HepG2 (cell line): ENCODE results near the gene SSH3. TPM values are rescaled to one million over a fixed set of nuclear protein-coding genes. Genes with fewer than 3 reads are reported as not detected.
A peak's percentile ranks its signal among the peaks of the same experiment; 100 is the strongest.

Experiments used
- HMG20A ChIP-seq: IDR thresholded peaks from 2 replicates; pipeline ENCODE4 v1.6.1; 2016; ENCODE audit warnings: borderline replicate concordance
- HNRNPK ChIP-seq: fragments of 200-400 bp; formaldehyde crosslinking; IDR thresholded peaks from 2 replicates; pipeline ENCODE4 v1.6.1; 2018; ENCODE audit warnings: low read length, low read depth, moderate library complexity, mild to moderate bottlenecking; ENCODE audit not compliant: poor library complexity, severe bottlenecking
- MEF2D ChIP-seq: sonication (generic); formaldehyde crosslinking; IDR thresholded peaks from 2 replicates; pipeline ENCODE4 v1.5.1; 2020; ENCODE audit warnings: mild to moderate bottlenecking, missing genetic modification reagents
- NCOA1 ChIP-seq: sonication (generic); formaldehyde crosslinking; IDR thresholded peaks from 2 replicates; pipeline ENCODE4 v1.9.0; 2021; ENCODE audit warnings: missing genetic modification reagents
- NR1H2 ChIP-seq: sonication (generic); formaldehyde crosslinking; IDR thresholded peaks from 2 replicates; pipeline ENCODE4 v1.8.1; 2022; ENCODE audit warnings: low read depth, missing genetic modification reagents, borderline replicate concordance
- NR2F6 ChIP-seq, 2 experiments: IDR thresholded peaks; 2 replicates each; pipeline ENCODE4 v1.6.1; 2016; ENCODE audit warnings: antibody characterized with exemption in 1 of 2, mild to moderate bottlenecking in 1 of 2
- RXRB ChIP-seq: IDR thresholded peaks from 2 replicates; pipeline ENCODE4 v1.6.1; 2016; ENCODE audit warnings: borderline replicate concordance, missing genetic modification reagents, missing compliant biosample characterization
- ZNF225 ChIP-seq: sonication (generic); formaldehyde crosslinking; IDR thresholded peaks from 2 replicates; pipeline ENCODE4 v1.4.0; 2020; ENCODE audit warnings: mild to moderate bottlenecking, missing genetic modification reagents
- ZNF256 ChIP-seq: sonication (generic); formaldehyde crosslinking; conservative IDR thresholded peaks from 2 replicates; pipeline ENCODE4 v1.4.0; 2020; ENCODE audit warnings: missing genetic modification reagents
- ZNF335 ChIP-seq: sonication (generic); formaldehyde crosslinking; IDR thresholded peaks from 2 replicates; pipeline ENCODE4 v1.4.0; 2020; ENCODE audit warnings: missing genetic modification reagents
- ZNF451 ChIP-seq: sonication (generic); formaldehyde crosslinking; IDR thresholded peaks from 2 replicates; pipeline ENCODE4 v1.5.0; 2020; ENCODE audit warnings: mild to moderate bottlenecking, missing genetic modification reagents
- ZNF879 ChIP-seq: sonication (generic); formaldehyde crosslinking; IDR thresholded peaks from 2 replicates; pipeline ENCODE4 v1.8.1; 2023; ENCODE audit warnings: missing genetic modification reagents
- ZSCAN22 ChIP-seq: sonication (generic); formaldehyde crosslinking; IDR thresholded peaks from 2 replicates; pipeline ENCODE4 v1.4.0; 2020; ENCODE audit warnings: mild to moderate bottlenecking, missing genetic modification reagents
- polyA plus RNA-seq, 8 experiments: library from polyadenylated mRNA; depleted of rRNA in 3 of 8; stranded (reverse) in 7 of 8; unstranded in 1 of 8; fragments of >200 nt; fragmentation: Illumina TruSeq in 4 of 8; extraction: Trizol in 4 of 8; gene quantifications; 2 replicates each; pipeline versions ENCODE4 v1.2.1 to v1.2.3, GENCODE V29; 2011 to 2016; ENCODE audit warnings: low read depth in 4 of 8, missing spikeins in 1 of 8, mixed read lengths in 1 of 8; ENCODE audit not compliant: insufficient read depth in 1 of 8
- total RNA-seq, 5 experiments: library from RNA; depleted of rRNA; stranded (reverse); fragments of >200 nt; fragmentation: Illumina TruSeq; extraction: Trizol; gene quantifications; 2 replicates each; pipeline ENCODE4 v1.2.3, GENCODE V29; 2016; ENCODE audit warnings: low read depth in 1 of 5
- TF ChIP-seq, protein P1 (sequence below): sonication (generic); formaldehyde crosslinking; IDR thresholded peaks from 2 replicates; pipeline ENCODE4 v1.4.0; 2020; ENCODE audit warnings: low read depth, missing genetic modification reagents
- TF ChIP-seq, protein P2 (sequence below): sonication (generic); formaldehyde crosslinking; conservative IDR thresholded peaks from 2 replicates; pipeline ENCODE4 v1.5.0; 2020; ENCODE audit warnings: missing genetic modification reagents
- TF ChIP-seq, protein P3 (sequence below): sonication (generic); formaldehyde crosslinking; IDR thresholded peaks from 2 replicates; pipeline ENCODE4 v1.5.0; 2020; ENCODE audit warnings: missing genetic modification reagents, mild to moderate bottlenecking, borderline replicate concordance
- TF ChIP-seq, protein P4 (sequence below): sonication (generic); formaldehyde crosslinking; IDR thresholded peaks from 2 replicates; pipeline ENCODE4 v1.4.0; 2020; ENCODE audit warnings: missing genetic modification reagents, borderline replicate concordance
- TF ChIP-seq, protein P5 (sequence below): sonication (generic); formaldehyde crosslinking; IDR thresholded peaks from 2 replicates; pipeline ENCODE4 v1.4.0; 2020; ENCODE audit warnings: missing genetic modification reagents, borderline replicate concordance

The SSH3 gene
- total and polyA plus RNA-seq, 2 of the 13 experiments (the other 11 are each of a cell fraction or from before 2014, with no cell fraction given): 12.4 to 18.8 TPM

DNA sequence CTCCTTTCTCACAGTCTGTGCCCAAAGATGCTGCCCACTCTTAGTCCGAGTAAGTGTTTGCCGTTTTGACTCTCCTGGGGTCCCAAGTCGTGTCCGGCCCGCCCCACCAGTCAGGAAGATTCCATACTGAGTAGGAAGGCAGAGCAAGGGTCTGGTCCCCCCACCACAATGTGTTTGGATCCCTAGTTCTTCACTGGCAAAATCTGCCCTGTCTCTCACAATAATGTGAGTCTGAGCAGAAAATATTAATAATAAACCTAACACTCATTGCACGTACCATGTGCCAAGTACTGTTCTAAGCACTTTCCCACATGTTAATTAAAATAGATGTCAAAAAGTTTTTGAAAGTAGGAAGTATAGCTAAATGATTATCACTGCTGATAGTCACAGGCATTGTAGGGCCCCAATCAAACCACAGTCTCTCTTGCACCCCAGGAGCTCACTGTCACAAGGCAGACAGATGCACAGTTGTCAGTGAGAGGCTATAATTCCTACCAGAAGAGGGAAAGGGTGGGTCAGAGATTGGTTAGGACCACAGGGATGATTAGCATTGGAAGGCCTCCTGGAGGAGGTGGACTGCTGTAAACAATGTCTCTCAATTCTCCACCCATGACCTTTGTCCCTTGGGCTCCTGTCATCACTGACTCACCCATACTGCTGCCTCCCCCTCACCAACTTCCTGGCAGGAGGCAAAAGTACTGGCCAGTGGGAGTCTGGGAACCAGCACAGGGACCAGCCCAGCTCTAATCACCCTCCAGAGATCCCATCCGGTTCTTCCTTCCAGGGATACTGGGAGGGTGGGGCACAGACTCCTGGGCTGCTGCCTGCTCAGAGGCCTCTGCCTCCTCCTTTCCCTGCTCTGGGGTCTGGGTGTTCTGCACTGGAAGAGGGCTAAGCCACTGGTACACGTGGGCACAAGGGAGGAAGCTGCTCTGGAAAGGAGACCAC lies 51.0 kb downstream of the SSH3 start (continued):
- TF ChIP-seq, protein P1, sequence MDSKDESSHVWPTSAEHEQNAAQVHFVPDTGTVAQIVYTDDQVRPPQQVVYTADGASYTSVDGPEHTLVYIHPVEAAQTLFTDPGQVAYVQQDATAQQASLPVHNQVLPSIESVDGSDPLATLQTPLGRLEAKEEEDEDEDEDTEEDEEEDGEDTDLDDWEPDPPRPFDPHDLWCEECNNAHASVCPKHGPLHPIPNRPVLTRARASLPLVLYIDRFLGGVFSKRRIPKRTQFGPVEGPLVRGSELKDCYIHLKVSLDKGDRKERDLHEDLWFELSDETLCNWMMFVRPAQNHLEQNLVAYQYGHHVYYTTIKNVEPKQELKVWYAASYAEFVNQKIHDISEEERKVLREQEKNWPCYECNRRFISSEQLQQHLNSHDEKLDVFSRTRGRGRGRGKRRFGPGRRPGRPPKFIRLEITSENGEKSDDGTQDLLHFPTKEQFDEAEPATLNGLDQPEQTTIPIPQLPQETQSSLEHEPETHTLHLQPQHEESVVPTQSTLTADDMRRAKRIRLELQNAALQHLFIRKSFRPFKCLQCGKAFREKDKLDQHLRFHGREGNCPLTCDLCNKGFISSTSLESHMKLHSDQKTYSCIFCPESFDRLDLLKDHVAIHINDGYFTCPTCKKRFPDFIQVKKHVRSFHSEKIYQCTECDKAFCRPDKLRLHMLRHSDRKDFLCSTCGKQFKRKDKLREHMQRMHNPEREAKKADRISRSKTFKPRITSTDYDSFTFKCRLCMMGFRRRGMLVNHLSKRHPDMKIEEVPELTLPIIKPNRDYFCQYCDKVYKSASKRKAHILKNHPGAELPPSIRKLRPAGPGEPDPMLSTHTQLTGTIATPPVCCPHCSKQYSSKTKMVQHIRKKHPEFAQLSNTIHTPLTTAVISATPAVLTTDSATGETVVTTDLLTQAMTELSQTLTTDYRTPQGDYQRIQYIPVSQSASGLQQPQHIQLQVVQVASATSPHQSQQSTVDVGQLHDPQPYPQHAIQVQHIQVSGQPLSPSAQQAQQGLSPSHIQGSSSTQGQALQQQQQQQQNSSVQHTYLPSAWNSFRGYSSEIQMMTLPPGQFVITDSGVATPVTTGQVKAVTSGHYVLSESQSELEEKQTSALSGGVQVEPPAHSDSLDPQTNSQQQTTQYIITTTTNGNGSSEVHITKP (CRISPR knock-in tag): peak; percentile 74; the same call in 1 of the 2 replicates
- TF ChIP-seq HMG20A (CRISPR knock-in tag) (peak; percentile 70; the same call in 1 of the 2 replicates), HNRNPK (no peak), NR1H2 (CRISPR knock-in tag) (no peak), NR2F6 (IDR thresholded peaks at IDR 0.05) (peak; percentile 80), NR2F6 (CRISPR knock-in tag; IDR thresholded peaks at IDR 0.05) (peak; percentile 94), MEF2D (peak; percentile 81; the same call in 1 of the 2 replicates), ZSCAN22 (CRISPR knock-in tag) (no peak), ZNF225 (no peak), RXRB (CRISPR knock-in tag) (peak; percentile 78; the same call in 1 of the 2 replicates), NCOA1 (no peak), ZNF879 (CRISPR knock-in tag) (no peak), ZNF451 (CRISPR knock-in tag) (peak; percentile 53; the same call in 1 of the 2 replicates), ZNF256 (no peak), ZNF335 (CRISPR knock-in tag) (peak; percentile 43; the same call in 1 of the 2 replicates)
- TF ChIP-seq, protein P2, sequence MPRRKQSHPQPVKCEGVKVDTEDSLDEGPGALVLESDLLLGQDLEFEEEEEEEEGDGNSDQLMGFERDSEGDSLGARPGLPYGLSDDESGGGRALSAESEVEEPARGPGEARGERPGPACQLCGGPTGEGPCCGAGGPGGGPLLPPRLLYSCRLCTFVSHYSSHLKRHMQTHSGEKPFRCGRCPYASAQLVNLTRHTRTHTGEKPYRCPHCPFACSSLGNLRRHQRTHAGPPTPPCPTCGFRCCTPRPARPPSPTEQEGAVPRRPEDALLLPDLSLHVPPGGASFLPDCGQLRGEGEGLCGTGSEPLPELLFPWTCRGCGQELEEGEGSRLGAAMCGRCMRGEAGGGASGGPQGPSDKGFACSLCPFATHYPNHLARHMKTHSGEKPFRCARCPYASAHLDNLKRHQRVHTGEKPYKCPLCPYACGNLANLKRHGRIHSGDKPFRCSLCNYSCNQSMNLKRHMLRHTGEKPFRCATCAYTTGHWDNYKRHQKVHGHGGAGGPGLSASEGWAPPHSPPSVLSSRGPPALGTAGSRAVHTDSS: no peak
- TF ChIP-seq, protein P3, sequence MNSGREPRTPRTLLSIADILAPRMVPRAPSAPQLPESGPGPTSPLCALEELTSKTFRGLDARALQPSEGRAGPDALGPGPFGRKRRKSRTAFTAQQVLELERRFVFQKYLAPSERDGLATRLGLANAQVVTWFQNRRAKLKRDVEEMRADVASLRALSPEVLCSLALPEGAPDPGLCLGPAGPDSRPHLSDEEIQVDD (CRISPR knock-in tag): peak; percentile 70; the same call in 1 of the 2 replicates
- TF ChIP-seq, protein P4, sequence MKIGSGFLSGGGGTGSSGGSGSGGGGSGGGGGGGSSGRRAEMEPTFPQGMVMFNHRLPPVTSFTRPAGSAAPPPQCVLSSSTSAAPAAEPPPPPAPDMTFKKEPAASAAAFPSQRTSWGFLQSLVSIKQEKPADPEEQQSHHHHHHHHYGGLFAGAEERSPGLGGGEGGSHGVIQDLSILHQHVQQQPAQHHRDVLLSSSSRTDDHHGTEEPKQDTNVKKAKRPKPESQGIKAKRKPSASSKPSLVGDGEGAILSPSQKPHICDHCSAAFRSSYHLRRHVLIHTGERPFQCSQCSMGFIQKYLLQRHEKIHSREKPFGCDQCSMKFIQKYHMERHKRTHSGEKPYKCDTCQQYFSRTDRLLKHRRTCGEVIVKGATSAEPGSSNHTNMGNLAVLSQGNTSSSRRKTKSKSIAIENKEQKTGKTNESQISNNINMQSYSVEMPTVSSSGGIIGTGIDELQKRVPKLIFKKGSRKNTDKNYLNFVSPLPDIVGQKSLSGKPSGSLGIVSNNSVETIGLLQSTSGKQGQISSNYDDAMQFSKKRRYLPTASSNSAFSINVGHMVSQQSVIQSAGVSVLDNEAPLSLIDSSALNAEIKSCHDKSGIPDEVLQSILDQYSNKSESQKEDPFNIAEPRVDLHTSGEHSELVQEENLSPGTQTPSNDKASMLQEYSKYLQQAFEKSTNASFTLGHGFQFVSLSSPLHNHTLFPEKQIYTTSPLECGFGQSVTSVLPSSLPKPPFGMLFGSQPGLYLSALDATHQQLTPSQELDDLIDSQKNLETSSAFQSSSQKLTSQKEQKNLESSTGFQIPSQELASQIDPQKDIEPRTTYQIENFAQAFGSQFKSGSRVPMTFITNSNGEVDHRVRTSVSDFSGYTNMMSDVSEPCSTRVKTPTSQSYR (CRISPR knock-in tag): peak; percentile 79; the same call in 1 of the 2 replicates
- TF ChIP-seq, protein P5, sequence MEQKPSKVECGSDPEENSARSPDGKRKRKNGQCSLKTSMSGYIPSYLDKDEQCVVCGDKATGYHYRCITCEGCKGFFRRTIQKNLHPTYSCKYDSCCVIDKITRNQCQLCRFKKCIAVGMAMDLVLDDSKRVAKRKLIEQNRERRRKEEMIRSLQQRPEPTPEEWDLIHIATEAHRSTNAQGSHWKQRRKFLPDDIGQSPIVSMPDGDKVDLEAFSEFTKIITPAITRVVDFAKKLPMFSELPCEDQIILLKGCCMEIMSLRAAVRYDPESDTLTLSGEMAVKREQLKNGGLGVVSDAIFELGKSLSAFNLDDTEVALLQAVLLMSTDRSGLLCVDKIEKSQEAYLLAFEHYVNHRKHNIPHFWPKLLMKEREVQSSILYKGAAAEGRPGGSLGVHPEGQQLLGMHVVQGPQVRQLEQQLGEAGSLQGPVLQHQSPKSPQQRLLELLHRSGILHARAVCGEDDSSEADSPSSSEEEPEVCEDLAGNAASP (CRISPR knock-in tag): no peak
